ENCODE results near the gene EFCAB11.
A peak's percentile ranks its signal among the peaks of the same experiment; 100 is the strongest.

Gene EFCAB11

DNA sequence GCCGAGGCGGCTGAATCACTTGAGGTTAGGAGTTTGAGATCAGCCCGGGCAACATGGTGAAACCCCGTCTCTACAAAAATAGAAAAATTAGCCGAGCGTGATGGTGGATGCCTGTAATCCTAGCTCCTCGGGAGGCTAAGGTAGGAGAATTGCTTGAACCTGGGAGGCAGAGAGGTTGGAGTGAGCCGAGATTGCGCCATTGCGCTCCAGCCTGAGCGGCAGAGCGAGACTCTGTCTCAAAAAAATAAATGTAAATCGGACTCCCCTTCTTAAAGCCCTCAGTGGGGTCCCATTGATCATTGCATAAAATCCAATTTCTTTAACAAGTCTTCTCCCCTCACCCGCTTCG, 2.1 kb upstream of the EFCAB11 start:
- DNase-seq: no peak

DNA sequence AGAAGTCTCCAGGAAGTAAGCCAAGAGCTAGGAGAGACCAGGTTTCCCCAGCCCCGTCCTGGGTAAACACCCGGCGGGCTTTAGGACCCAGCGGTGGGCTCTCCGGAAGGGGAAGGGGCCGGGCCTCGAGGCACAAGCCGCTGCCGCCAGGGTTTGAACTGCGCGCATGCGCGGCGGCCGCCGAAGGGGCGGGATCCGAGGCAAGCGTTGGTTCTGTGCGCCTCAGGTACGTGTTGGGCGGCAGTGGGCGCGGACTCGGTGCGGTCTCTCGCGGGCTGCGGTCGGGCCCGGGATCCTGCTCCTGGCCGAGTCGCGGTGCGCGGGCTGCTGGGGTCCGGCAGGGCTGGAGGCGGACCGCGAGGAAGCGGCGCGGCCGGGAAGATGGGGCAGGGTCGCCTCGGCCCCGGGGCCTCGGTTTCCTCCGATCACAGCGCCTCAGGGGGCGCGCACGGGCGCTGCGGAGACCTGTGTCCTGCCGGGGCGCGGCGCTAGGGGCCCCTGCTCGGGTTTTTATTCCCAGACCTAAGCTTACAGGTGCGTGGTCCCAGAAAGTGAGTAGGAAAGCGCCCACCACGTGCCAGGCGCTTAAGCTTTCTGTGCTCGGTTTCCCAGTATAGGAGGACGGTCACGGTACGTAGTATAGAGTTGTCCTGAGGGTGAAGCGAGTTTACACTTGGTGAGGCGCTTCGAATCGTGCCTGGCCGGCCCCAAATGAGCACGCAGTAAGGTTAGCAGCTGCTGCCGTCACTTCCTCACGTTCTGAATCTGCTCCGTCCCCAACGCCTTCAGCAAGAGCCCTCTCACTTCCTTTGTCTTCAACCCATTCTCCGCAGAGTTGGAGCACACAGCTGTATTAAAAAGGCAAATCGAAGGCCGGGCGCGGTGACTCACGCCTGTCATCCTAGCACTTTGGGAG, 1.5 kb upstream of the EFCAB11 start, which contains the start of gene TDP1:
Gene TDP1, plus strand, starts transcription at position 183 of the 916 bp plus-strand sequence. CDS start 7,188 bp downstream, outside the sequence.
- DNase-seq: peak; percentile 92

DNA sequence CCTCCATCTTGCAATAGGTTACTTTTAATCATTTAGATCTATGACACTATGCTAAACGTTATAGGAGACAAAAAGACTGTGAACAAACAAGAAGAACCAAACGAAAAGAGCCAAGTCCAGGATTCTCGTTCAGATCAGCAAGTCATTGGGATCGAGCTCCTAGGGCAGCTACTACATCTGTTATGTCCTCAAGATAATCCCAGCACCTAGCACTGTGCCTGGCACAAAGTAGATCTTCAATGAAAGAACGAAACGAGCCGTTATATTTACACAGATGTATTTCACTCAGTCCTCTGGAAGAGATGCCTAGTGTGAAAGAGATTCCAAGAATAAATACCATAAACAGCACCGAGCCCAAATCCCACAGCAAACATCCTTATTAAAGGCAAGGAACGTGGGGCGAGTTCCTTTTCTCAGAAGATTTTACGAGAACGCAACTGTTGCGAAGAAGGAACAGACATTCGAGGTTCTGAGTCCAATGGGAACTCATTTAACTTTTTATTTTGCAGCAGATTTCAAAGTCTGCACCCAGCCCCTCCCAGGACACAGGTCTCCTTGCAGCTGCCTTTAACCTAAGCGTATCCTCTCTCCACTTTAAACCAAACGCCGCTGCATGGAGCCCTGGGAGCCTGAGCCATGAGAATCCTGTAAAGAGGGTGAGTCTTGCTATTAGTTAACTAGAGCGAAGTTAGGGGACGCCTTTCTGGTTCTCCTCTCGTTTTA, 653 bp upstream of the EFCAB11 start:
- no peak for DNase-seq

DNA sequence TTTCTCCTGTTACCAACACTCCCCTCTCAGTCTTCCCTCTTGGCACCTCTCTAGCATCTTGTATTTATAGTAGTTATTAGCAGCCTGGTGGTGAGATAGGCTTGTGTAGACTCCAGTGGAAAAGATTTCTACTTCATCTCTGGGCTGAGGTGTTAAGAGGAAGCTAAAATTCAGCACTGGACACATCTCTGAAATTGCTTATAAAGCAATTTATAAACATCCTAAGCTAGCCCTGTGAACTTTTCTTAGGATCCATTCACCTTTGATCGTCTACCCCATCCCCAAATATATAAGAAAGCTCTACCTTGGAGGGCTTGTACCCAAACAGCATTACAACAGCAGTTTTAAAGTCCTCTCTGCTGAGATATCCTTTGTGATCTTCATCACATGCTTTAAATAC, 928 bp downstream of the EFCAB11 start:
- no peak for DNase-seq

DNA sequence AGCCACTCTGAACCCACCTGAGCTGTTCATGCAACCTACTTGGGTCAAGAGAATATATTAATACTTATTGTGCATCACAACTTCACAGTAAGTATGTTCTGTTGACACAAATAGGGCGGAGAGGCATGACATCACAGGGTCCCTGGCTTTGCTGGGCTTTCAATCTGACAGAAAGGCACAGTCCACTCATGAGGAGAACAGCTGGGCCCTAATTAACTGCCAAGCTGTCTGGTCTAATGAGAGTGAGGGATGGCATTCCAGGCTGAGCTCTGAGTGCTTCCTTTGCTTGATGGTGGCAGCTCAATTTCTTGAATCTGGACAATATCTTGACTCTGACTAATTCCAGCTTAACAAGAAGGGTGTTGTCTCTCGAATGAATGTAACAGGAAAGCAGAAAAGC, 2.0 kb downstream of the EFCAB11 start:
- DNase-seq: no peak

DNA sequence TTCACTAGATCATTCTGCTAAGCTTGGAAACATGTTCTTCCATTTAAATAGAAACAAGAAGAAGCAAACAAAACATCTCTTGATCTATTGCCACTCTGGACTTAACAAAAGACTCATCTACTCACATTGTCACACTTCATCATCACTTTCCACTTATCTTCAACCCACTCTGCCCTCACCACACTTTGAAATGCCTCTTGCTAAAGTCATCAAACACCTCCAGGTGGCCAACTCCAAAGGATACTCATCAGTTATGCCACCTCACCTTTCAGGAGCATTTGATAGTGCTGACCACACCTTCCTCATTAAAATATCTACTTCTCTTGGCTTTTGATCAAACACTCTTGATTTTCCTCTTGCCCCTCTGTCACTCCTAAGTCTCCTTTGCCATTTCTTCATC, 7.2 kb downstream of the EFCAB11 start:
- DNase-seq: no peak

DNA sequence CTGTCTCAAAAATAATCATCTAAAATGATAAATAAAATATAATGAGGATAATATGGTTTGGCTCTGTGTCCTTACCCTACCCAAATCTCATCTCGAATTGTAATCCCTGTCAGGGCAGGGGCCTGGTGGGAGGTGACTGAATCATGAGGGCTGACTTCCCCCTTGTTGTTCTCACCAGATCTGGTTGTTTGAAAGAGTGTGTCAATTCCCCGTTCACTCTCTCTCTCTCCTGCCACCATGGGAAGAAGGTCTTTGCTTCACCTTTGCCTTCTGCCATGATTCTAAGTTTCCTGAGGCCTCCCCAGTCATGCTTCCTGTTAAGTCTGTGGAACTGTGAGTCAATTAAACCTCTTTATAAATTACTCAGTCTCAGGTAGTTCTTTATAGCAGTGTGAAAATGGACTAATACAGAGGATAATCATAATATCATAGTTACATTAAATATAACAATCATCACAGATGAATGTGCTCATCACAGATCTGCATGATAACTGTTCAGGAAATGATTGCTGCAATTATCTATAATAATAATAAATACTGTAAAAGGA, 12.6 kb downstream of the EFCAB11 start:
- no peak for DNase-seq

DNA sequence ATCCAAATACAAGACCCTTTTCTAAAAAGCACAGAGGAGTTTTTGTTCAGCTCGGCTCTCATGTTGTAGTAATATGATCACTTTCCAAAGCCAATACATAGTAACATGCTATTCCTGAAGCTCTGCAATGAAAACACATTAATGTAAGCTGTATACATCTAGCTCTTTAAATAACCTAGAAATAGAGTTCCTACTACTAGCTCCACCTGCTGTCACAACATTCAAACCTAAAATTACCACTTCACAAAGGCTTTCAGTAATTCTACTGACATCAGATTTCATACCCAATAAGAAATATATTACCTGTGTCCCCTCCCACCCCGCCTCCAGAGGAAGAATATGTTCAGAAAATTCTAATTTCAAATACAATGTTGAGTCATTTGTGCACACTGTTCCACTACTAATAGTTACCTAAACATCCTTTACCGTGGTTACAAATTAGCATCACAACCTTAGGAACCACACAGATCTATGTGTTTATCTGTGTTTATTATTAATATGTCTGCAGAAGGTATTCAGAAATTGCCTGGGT, 17.8 kb downstream of the EFCAB11 start:
- no peak for DNase-seq

DNA sequence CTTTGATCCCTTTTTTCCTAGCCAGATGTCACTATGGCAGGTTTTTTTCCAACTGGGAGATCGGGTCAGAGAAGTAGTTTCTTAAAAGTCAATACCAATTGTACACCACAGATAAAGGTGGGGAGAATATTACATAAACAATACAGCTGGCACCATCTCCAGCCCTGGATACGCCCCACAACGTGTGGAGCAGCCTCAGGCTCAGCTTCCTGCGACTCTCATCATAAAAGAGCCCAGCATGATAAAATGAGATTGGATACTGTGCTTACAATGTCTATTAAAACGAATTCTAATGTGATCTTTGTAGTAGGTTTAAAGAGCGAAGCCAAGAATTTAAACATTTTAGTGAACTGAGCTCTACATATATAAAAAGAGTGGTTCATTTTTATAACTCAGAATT, 21.5 kb downstream of the EFCAB11 start:
- DNase-seq: no peak

DNA sequence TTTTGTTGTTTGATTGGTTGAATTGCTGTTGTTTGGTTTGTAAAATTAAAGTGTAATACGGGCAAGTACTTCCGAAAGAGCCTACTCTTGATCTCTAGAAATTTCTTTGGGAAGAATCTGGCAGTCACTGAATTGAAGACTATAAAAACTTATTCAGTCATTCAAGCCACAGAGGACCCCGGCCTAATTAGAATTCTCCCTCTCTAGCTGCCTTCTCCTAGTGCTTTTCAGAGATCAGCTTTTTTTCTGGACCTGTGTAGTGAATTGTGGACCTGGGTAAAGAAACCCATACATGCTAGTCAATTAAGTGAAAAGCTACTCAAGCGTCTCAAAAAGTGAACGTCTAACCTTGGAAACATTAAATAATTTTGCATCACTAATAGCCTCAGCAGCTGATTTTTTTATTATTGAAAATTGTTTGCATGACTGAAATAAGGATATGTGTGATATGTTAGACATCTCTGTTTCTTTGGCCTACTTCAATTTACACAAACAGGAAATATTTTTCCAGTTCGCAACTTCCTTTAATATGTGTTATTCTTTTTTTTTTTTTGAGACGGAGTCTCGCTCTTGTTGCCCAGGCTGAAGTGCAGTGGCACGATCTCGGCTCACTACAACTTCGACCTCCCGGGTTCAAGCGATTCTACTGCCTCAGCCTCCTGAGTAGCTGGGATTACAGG, 27.2 kb downstream of the EFCAB11 start:
- no peak for DNase-seq

DNA sequence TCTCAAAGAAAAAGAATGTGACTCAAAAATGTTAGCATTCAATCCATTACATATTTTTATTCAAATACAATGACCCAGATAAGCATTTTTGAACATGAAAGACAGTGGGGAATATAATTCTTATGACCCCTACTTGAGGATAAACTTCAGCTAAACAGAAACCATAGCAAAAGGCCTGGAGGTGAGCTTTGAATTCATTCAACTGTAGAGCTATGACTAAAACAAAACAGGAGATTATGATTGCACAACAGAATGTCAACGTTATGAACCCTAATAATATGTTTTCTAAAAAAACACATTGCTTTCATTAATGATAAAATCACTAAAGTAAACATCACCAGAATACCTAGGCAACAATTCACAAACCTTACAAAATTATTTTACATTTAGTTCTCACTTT, 27.8 kb downstream of the EFCAB11 start:
- no peak for DNase-seq

DNA sequence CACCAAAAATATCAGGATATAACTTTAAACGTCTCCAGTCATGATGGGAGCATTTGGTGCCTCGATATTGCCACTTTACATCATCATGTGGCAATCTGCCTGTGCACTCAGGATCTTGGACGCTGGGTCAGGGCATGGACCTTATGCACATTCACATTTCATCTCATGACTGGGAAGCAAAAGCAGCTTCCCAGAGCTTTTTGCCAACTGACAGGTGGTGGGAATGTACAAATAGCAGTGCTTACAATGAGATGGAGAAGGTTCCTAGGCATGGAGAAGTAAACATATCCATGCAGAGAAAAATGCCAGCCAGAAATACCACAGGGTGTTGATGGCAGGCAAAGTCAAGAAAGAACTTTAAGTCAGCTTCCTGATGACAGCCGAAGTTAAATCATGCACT, 30.3 kb downstream of the EFCAB11 start:
- no peak for DNase-seq

DNA sequence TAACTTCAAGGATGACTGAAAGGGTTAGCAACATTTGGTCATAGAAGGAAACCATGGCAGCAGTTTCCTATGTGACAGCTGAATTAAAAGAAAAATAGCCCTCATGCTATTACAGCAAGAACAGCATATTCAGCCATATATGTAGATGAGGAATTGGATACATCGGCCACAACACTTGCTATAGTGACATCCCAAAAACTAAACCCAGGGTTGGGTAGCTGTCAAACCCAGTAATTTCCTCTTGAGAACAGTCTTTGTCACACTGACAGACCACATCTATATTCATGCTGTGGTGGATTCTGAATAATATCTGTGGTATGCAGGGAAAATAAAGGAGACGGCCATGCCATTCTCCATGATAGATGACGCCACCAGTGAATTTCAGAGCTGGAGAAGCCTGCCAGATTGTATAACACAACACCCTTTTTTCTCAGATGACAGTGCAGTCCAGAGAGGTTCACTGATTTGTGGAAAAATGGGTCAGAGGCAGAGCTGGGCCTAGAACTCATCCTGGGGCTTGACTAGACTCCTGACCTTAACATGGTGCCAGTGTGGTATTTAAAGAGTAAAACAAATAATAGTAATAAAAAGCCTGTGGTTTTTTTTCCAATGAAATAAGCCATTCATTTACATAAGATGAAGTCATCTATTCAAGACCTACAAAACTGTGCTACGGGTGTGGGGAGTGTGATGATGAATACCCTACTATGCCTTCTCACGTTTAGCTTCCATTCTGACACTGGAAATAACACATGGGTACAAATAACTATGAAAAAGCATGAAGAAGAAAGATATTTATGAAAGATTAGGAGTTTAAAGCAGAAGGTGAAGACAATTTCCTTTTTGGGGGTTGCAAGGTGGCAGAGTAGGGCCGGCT, 32.3 kb downstream of the EFCAB11 start:
- DNase-seq: no peak

DNA sequence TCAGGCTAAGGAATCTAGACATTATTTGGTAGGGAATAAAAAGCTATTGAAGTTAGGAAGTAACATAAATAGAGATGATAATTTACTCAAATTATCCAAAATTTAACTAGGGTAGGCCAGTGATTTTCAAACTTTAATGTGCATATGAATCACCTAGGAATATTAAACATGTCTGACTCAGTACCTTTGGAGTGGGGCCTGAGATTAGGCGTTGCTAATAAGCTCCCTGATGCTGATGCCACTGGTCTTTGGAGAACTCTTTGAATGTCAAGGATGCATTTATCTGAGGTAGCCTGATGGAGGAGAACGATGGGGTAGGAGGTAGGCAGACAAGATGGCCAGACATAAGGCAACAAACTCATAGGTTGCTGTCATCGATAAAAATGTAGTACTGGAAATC, 33.2 kb downstream of the EFCAB11 start:
- no peak for DNase-seq

DNA sequence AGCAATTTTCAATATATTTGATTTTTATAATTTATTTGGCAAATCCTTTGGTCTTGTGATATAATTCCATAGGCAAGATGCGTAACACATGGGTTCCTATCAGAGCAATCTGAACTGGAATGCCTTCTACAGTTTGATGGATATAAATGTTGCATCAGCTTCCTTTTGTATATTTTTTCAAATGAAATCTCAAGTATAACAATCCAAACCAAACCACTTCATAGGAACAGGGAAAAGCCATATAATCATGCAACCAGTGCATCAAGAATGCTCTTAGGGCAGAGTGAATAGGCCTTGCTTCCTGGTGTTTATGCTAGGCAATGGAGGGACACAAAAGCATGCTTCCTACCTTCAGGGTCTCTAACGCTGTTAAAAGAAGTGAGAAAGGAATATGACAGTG, 34.5 kb downstream of the EFCAB11 start:
- no peak for DNase-seq

DNA sequence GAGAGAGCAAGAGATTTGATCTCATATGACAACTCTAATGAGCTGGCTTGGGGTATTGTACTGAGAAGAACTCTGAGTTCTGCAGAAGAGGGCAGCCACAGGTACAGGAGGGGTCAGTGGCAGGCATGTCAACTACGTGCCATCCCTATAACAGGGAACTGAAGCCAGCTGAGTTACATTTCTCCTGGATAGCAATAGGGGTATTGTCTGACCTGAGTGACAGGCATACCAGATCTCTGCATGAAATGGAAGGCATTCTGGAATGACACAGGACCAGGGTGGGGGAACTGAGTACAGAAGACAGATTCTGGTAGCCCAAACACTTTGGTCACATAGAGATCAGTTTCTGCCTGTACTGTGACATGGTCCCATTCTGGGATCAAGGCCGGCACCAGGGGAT, 35.8 kb downstream of the EFCAB11 start:
- DNase-seq: no peak

DNA sequence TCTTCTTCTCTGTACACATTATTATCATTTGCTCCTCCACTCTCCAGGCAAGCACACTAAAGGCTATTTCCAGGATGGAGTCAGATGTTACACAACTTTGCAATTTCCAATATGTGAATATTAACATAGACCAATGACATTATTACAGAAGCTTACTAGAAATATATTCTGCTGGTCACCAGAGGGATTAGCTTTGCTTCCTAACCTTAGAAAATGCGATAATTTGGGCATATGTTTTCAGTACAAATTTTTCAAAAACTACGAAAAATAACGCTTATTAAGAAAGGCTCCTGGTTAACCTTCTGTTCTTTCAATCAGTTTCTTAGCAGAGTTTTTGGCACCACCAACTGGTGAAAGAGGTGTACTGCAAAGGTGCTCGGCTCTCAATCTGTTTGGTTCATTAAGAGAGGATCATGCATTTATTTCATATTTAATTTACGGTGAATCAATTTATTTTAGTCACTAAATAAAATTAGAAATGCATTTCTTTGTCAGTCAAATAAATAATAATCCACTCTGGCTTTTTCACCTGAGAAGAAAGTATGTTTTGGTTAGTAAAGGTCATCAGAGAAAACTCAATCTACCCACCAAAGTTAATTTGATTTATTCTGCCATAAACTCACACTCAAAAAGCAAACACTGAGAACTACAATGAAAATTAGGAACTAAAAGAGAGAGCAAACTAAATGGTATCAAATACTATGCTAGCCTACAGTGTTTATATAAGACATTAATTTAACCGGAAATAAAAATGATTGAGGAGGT, 39.2 kb downstream of the EFCAB11 start:
- peak; percentile 10 for DNase-seq

DNA sequence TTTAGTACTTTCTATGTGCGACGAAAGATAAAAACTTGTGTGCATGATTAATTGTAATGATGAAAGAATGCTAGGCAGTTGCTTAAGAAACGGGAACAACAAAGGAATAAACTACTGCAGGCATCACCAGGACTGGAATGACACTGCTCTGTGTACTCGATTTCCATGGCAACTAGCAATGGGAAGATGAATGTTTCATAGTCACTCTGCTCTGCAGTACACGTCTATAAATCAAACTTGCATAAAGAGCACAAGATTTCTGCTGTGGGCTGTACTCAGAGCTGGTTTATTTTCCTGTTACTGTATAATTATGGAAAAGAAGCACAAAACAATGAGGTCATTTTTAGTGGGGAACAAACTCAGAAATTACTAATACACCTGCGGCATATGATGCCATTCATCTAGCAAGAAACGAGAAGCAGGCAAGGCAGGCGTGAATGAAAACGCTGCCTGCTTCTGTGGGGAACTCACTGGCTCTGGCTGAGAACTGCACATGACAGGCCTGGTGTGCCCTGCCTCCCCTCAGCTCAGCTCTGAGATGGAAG, 41.8 kb downstream of the EFCAB11 start:
- no peak for DNase-seq

DNA sequence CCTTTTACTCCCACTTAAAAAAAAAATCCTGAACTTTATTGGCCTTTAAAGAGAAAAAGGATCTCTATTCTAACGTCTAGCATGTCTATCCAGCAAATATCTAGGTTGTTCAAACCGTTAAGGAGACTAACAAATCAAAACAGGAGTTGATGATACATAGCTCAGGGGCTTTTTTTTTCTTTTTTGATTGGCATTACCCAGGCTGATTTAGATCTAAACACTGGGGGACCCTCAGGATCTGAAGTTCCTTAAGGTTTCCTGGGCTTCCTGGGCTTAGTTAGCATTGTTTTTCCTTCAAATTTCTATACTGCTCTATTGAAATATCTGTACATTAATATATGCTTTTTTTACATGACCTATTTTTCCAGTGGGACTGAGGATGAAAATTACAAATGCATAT, 42.3 kb downstream of the EFCAB11 start:
- no peak for DNase-seq

DNA sequence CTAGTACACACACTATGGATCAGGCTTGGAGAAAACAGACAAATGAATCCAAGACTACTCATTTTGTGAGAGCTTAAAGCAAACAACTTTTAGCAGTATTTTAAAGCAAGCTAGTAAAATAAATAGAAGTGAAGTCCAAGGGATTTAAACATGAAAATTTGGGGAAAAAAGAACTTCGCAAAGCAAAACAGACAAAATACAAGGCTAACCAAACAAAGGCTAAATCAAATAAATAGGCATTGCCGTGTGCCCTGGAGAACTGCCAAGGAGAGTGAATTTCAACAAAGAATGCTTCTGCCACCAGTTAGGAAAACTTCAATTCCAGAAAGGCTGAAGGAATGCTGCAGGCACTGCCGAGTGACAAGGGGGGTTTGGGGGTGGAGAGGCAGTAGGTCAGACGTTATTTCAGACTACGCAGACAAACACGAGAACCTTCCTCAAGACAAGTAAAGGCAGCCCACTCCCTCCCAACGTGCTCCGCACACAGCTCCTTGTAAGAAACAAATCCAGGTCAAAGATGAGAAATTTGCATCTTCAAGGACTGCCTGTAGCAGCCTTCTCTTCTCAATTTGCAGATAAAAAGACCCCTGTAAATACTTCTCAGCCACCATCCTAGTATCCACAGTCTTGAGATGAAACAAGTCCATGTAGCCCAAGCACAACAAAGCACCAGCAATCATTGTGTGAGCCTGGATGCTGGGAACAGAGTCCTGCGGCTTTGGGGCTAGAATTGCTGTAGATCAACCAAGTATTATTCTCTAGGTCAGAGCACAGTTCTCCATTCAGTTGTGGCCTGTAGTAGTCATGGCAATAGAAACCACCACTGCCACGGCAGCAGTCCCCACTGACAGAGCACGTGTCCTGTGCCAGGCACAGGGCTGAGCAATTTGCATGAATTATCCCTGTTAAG, 43.3 kb downstream of the EFCAB11 start:
- DNase-seq: no peak

Measured in GDM1 (cell line).